SU-DHL-6 (cell line): ENCODE results near the gene SORCS2.

Source experiments
- EZH2phosphoT487 ChIP-seq: fragments of 200-600 bp; sonication (generic), shearing (Covaris generic); conservative IDR thresholded peaks from 2 replicates; pipeline ENCODE4 v1.6.1; 2018; ENCODE audit warnings: mild to moderate bottlenecking, antibody characterized with exemption, low read length, moderate library complexity, mixed read lengths
- TF ChIP-seq, protein P1 (sequence below): fragments of 200-600 bp; sonication (generic); IDR thresholded peaks from one replicate; pipeline ENCODE4 v1.5.1; 2017; ENCODE audit warnings: antibody characterized with exemption, mild to moderate bottlenecking, low read length, moderate library complexity; ENCODE audit not compliant: insufficient read depth, poor library complexity, severe bottlenecking

DNA sequence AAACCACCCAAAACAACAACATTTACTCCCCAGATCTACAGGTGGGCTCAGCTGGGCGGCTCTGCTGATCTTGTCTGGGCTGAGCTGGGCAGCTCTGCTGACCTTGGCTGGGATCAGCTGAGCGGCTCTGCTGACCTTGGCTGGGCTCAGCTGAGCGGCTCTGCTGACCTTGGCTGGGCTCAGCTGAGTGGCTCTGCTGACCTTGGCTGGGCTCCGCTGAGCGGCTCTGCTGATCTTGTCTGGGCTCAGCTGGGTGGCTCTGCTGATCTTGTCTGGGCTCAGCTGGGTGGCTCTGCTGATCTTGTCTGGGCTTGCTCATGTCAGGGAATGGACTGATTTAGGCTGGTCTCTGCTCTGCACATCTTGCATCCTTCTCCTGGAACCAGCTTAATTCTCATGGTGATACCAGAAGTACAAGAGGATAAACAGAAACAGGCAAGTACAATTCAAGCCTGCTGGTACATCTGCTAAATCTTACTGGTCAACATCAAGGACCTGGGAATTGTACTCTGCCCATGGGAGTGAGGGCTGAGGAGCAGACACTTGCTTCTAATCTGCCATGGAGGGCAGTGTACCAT, 490.9 kb downstream of the SORCS2 start:
- TF ChIP-seq, protein P1, sequence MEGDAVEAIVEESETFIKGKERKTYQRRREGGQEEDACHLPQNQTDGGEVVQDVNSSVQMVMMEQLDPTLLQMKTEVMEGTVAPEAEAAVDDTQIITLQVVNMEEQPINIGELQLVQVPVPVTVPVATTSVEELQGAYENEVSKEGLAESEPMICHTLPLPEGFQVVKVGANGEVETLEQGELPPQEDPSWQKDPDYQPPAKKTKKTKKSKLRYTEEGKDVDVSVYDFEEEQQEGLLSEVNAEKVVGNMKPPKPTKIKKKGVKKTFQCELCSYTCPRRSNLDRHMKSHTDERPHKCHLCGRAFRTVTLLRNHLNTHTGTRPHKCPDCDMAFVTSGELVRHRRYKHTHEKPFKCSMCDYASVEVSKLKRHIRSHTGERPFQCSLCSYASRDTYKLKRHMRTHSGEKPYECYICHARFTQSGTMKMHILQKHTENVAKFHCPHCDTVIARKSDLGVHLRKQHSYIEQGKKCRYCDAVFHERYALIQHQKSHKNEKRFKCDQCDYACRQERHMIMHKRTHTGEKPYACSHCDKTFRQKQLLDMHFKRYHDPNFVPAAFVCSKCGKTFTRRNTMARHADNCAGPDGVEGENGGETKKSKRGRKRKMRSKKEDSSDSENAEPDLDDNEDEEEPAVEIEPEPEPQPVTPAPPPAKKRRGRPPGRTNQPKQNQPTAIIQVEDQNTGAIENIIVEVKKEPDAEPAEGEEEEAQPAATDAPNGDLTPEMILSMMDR: no peak
- TF ChIP-seq EZH2phosphoT487: no peak
